GM04503 (cell line): ENCODE measurements around the gene MAGI3.
"Not testable (repeated sequence)": the region's sequence is repeated elsewhere in the genome, so short reads cannot be mapped to it uniquely, and the experiment has no call there.

Experiments used
- DNase-seq: peaks from one replicate; pipeline ENCODE4 v3.0.0-alpha.2; 2012; ENCODE audit warnings: low read depth

The MAGI3 gene

GRCh38 chr1:113692824-113693431, 302.6 kb downstream of the MAGI3 start:
- DNase-seq = no peak

- DNase-seq = no peak
Measured at GRCh38 chr1:113694910-113695309, 304.6 kb downstream of the MAGI3 start.

GRCh38 chr1:113701429-113701828, 311.1 kb downstream of the MAGI3 start:
- no peak for DNase-seq

- no peak for DNase-seq
Measured at GRCh38 chr1:113714606-113715269, 324.4 kb downstream of the MAGI3 start.

- not testable (repeated sequence) for DNase-seq
Measured at GRCh38 chr1:113717506-113717905, 327.2 kb downstream of the MAGI3 start.

- not testable (repeated sequence) for DNase-seq
Measured at GRCh38 chr1:113718621-113719020, 328.3 kb downstream of the MAGI3 start.

GRCh38 chr1:113721010-113721409, 330.7 kb downstream of the MAGI3 start:
- no peak for DNase-seq

GRCh38 chr1:113732802-113733201, 342.5 kb downstream of the MAGI3 start:
- DNase-seq = no peak

- DNase-seq = no peak
Measured at GRCh38 chr1:113734357-113735055, 344.2 kb downstream of the MAGI3 start.
